Esophagus squamous epithelium (tissue), 4 donors: ENCODE measurements around the gene BTBD18.

Experiments
- POLR2A ChIP-seq, 4 donors: fragments of 450-650 bp; IDR thresholded peaks; one replicate each; pipeline ENCODE4 v1.6.1; 2017; ENCODE audit warnings: antibody characterized with exemption in 4 of 4, mild to moderate bottlenecking in 4 of 4, moderate library complexity in 3 of 4
- TF ChIP-seq, protein P1 (sequence below), 6 experiments: fragments of 450-650 bp in 4 of 6; fragments of 200-600 bp in 2 of 6; sonication (generic) in 2 of 6; IDR thresholded peaks; one replicate each; pipeline ENCODE4 v1.5.1; 2016 to 2019; ENCODE audit warnings: antibody characterized with exemption in 6 of 6, mild to moderate bottlenecking in 4 of 6, moderate library complexity in 4 of 6

DNA sequence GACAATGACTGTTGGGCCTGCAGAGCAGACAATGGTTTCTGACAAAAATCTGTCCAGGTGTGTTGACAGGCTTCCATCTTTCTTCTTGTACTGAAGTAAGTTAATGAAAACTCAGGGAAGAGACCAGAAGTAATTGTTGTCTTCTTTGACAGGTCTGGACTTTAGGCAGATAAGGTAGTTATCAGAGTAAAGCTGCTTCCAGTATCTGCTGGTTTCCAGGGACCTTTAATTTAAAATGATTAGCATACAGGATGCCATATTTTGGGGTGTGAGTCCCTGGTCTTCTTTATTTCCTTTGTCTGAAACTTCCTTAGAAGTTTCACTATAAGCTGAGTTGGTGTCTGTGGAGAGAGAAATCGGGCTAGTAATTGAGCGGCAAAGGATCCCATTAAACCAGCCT lies 37.8 kb downstream of the BTBD18 start:
- TF ChIP-seq POLR2A (IDR thresholded peaks at IDR 0.05): no peak
- TF ChIP-seq, protein P1, sequence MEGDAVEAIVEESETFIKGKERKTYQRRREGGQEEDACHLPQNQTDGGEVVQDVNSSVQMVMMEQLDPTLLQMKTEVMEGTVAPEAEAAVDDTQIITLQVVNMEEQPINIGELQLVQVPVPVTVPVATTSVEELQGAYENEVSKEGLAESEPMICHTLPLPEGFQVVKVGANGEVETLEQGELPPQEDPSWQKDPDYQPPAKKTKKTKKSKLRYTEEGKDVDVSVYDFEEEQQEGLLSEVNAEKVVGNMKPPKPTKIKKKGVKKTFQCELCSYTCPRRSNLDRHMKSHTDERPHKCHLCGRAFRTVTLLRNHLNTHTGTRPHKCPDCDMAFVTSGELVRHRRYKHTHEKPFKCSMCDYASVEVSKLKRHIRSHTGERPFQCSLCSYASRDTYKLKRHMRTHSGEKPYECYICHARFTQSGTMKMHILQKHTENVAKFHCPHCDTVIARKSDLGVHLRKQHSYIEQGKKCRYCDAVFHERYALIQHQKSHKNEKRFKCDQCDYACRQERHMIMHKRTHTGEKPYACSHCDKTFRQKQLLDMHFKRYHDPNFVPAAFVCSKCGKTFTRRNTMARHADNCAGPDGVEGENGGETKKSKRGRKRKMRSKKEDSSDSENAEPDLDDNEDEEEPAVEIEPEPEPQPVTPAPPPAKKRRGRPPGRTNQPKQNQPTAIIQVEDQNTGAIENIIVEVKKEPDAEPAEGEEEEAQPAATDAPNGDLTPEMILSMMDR (IDR thresholded peaks at IDR 0.05): no peak
